ENCODE results near the gene SEMA3C. TPM values are rescaled to one million over a fixed set of nuclear protein-coding genes. Genes with fewer than 3 reads are reported as not detected.
A peak's percentile ranks its signal among the peaks of the same experiment; 100 is the strongest.
"Not testable (repeated sequence)": the region's sequence is repeated elsewhere in the genome, so short reads cannot be mapped to it uniquely, and the experiment has no call there.

SEMA3C gene
- total RNA-seq, 1 experiment from 2014 or later = 33.7 TPM

DNA sequence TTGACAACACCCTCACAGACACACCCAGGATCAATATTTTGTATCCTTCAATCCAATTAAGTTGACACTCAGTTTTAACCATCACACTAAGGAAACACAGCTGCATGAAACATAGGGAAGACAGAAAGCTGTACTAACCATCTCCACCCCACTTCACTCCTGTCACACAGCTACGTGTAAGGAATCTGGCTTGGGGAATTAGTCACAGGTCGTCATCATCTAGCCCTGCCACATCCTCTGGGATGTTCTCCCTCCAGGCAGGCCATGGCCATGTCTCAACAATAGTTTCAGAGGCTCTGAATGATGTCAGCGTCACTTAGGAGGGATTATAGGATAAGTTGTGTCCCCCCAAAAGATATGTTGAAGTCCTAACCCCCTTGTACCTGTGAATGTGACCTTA is 10.8 kb upstream of the SEMA3C start:
- DNase-seq (ENCODE audit: low read depth) = peak; percentile 82

DNA sequence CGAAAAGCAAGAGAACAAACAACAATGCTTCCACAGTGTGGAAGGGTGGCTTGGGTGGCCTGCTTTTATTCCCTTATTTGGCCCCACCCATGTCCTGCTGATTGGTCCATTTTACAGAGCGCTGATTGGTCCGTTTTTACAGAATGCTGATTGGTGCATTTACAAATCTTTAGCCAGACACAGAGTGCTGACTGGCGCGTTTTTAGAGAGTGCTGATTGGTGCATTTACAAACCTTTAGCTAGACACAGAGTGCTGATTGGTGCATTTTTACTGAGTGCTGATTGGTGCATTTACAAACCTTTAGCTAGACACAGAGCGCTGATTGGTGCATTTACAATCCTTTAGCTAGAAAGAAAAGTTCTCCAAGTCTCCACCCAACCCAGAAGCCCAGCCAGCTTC is 8.1 kb upstream of the SEMA3C start:
- DNase-seq (ENCODE audit: low read depth) = not testable (repeated sequence)

GRCh38 chr7:80924090-80924489 is 5.2 kb upstream of the SEMA3C start:
- DNase-seq (ENCODE audit: low read depth) = no peak

- DNase-seq (ENCODE audit: low read depth) = no peak
These were observed 4.4 kb upstream of the SEMA3C start for GRCh38 chr7:80923211-80923612.

DNA sequence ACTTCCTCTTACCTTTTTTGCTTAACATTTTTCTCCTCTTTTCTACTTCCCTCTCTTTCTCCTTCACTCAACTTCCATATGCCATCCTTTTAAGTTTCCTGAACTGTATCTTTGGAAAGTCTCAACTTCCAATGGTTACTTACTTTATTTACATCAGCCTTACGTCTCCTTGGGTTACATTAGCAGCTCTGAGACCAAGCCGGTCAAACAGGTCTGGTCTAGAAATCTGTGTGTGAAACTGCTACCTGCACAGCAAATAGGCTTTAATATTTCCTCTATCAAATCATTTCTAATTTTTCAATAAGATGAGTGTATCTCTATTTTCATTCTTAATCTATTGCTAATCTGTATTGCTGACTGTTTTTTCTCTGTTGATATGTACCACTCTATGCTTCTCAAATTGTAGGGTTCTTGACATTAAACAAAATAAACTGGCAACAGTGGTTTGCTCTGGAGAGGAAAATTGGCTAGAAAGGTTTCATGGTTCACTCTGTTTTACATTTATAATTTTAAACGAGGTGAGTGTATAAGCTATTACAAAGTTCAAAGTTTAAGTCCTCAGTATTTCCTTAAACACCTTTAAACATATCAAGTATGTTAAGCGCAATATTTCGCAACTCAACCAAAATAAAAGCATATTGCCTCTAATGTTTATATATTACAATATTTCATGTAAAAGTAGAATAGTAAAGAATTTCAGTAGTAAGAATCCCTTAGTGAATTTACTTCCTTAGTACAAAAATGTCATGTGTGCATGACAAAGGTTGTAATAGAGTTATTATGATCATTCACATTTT is 3.6 kb upstream of the SEMA3C start:
- DNase-seq (ENCODE audit: low read depth) = no peak

GRCh38 chr7:80921130-80921529 is 2.3 kb upstream of the SEMA3C start:
- DNase-seq (ENCODE audit: low read depth) = no peak

GRCh38 chr7:80918399-80918798 is 452 bp downstream of the SEMA3C start:
- DNase-seq (ENCODE audit: low read depth) = peak; percentile 35

GRCh38 chr7:80916770-80917741 is 1.8 kb downstream of the SEMA3C start:
- peak; percentile 82 for DNase-seq (ENCODE audit: low read depth)

- no peak for DNase-seq (ENCODE audit: low read depth)
These were observed 8.6 kb downstream of the SEMA3C start for GRCh38 chr7:80910228-80910627.

DNA sequence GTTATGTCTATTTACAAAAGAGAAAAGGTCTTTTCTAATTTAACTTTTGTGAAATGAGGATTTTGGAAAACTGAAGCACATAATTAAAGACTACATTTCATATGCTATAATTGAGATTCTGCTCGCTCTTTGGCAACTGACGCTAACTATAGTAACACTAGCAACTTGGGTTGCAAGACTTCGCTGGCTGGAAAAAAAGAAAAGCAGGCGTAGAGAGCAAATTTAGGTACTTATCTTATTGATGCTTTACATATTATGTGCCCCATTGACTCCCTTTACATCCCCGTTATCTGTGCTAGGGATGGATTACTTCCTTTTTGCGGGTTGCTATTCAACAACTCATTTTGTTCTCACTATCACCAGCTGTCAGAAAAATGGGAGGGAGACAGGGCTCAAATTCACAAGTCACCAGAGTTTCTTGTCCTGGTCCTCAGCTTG is 10.5 kb downstream of the SEMA3C start:
- no peak for DNase-seq (ENCODE audit: low read depth)

GRCh38 chr7:80907612-80908011 is 11.2 kb downstream of the SEMA3C start:
- no peak for DNase-seq (ENCODE audit: low read depth)

DNA sequence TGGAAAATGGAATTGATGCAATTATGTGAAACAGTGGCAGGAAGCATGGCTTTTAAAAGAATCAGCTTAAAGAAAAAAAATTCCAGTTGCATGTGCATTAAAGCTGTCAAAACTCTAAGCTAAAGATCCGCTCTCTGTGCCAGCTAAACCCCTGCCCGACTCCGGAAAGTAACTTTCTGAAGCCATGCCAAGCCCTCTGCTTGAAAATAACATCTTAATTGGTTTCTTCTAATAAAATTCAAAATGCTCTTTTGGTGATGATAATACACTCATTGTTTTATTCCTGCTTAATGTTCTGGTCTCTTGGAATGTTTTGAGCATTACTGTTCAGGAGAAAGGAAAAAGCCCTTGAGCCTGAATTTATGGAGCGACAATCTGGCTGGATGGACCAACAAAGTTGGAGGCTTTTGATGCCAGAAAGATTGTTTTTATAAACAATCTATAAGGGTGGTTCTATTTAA is 11.7 kb downstream of the SEMA3C start:
- no peak for DNase-seq (ENCODE audit: low read depth)

DNA sequence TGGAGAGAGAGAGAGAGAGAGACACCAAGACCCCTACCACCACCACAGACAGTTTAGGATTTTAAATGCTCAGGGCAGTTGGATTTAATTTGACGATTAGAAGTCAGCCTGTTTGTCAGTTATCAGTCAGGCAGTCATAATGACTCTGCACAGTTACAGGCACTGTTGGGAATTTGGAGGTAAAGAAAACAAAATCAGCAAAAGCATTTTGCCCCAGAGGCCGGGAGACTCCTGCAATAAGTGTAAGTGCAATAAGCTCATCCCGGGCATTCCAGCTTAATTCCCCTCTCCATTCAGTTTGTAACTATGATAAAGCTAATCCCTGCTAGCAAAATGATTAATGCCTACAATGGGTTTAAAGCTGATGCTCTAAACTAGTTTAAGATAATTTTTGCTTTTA is 13.5 kb downstream of the SEMA3C start:
- no peak for DNase-seq (ENCODE audit: low read depth)

DNA sequence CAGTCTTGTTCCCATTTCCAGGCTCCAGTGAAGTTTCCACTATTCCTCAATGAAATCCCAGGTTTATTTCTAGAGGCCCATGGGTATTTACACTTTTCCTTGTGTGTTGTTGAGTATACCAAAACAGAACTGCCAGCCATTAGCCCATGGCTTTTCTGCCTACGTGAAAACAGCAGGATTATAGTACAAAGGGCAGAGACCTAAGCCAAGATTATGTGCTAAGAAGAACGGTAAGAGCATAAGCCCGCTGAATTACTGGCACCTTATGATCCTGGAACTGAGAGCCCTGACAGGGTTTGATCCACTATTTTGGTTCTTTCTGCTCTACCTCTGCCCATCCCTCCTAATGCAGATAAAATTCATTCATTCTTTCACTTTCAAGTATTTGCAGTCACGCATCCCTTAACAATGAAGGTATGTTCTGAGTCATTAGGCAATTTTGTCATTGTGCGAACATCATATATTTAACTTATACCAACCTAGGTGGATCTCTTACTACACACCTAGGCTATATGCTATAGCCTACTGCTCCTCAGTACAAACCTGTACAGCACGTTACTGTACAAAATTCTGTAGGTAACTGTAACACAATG is 16.0 kb downstream of the SEMA3C start:
- no peak for DNase-seq (ENCODE audit: low read depth)

- no peak for DNase-seq (ENCODE audit: low read depth)
These were observed 16.8 kb downstream of the SEMA3C start for GRCh38 chr7:80902019-80902418.

- peak; percentile 71 for DNase-seq (ENCODE audit: low read depth)
These were observed 18.0 kb downstream of the SEMA3C start for GRCh38 chr7:80900583-80901576.

DNA sequence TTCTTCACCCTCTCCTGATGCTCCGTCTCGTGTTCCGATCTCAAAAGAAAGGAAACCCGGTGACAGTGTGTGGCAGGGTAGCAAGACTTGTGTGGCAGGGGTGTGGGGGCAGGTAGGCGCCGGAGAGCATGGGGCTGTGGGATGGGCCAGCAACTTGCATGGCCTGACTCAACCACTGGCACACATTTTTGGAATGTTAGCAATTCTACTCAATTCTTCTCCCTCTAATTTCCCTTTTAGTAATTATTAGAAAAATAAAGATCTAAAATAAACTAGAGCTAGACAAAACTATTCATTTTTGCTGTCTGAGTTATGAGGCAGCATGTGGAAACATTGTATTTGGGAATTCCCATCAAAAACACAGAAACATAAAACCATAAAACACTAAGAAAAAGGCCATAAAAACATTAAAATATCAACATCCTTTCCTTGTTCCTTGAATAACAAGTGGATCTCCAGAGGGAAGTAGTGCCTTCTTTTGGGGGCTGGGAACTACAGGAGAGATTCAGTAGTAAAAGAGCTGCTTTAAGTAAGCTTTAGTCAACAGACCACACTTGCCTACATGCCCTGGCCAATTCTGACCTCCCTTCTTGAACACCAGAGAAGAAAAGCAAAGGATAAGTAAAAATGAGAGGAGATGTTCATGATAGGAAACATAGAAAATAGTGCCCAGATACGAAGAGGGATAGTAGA is 21.8 kb downstream of the SEMA3C start:
- DNase-seq (ENCODE audit: low read depth) = no peak

GRCh38 chr7:80895056-80895455 is 23.8 kb downstream of the SEMA3C start:
- DNase-seq (ENCODE audit: low read depth) = no peak

- DNase-seq (ENCODE audit: low read depth) = no peak
These were observed 27.6 kb downstream of the SEMA3C start for GRCh38 chr7:80891259-80891544.

All from HT1080 (cell line).